K562 (cell line): ENCODE results near the gene CTNNB1. TPM values are rescaled to one million over a fixed set of nuclear protein-coding genes. Genes with fewer than 3 reads are reported as not detected.

Source experiments
- BCL6 ChIP-seq: fragments of 250-450 bp; sonication (Bioruptor Pico); IDR thresholded peaks from 2 replicates; pipeline ENCODE4 v1.4.0; 2020
- BRD4 ChIP-seq: fragments of 200-600 bp; sonication (generic); IDR thresholded peaks from 2 replicates; pipeline ENCODE4 v1.6.1; 2017; ENCODE audit warnings: inconsistent platforms
- BRF1 ChIP-seq: IDR thresholded peaks from 3 replicates; pipeline ENCODE4 v1.6.1; 2011; ENCODE audit warnings: borderline replicate concordance, mild to moderate bottlenecking; ENCODE audit not compliant: insufficient read length; ENCODE audit errors: extremely low read depth
- ETV5 ChIP-seq: sonication (generic); formaldehyde crosslinking; IDR thresholded peaks from 2 replicates; pipeline ENCODE4 v1.4.0; 2020; ENCODE audit warnings: low read depth, mild to moderate bottlenecking, missing genetic modification reagents
- HDAC1 ChIP-seq, 2 experiments: fragments of 450-650 bp; IDR thresholded peaks; 2 replicates each; pipeline ENCODE4 v1.6.1; 2016 to 2017; ENCODE audit warnings: inconsistent platforms in 1 of 2, mild to moderate bottlenecking in 1 of 2, moderate library complexity in 1 of 2
- ILK ChIP-seq: fragments of 450-650 bp; IDR thresholded peaks from 2 replicates; pipeline ENCODE4 v1.6.1; 2016; ENCODE audit warnings: missing genetic modification characterization, low read depth, mild to moderate bottlenecking, missing compliant biosample characterization, moderate library complexity, borderline replicate concordance
- NFE2 ChIP-seq: IDR thresholded peaks from 2 replicates; pipeline ENCODE4 v1.6.1; 2014; ENCODE audit warnings: antibody characterized with exemption, low read depth
- NFYB ChIP-seq: IDR thresholded peaks from 2 replicates; pipeline ENCODE4 v1.6.1; 2011; ENCODE audit warnings: mild to moderate bottlenecking, moderate library complexity; ENCODE audit not compliant: insufficient read length; ENCODE audit errors: extremely low read depth
- PRPF4 ChIP-seq: fragments of 200-400 bp; formaldehyde crosslinking; IDR thresholded peaks from one replicate; pipeline ENCODE4 v1.6.1; 2017; ENCODE audit warnings: low read length, low read depth, mild to moderate bottlenecking; ENCODE audit not compliant: insufficient read depth, poor library complexity, severe bottlenecking
- SAFB ChIP-seq: fragments of 200-400 bp; formaldehyde crosslinking; IDR thresholded peaks from 2 replicates; pipeline ENCODE4 v1.6.1; 2017; ENCODE audit warnings: low read depth, low read length, borderline replicate concordance
- SIN3A ChIP-seq, 2 experiments: fragments of 150-350 bp in 1 of 2; IDR thresholded peaks; 2 replicates each; pipeline ENCODE4 v1.6.1; 2011 to 2016; ENCODE audit warnings: borderline replicate concordance in 2 of 2, low read depth in 2 of 2, low read length in 2 of 2, mild to moderate bottlenecking in 2 of 2, moderate library complexity in 2 of 2; ENCODE audit not compliant: control insufficient read depth in 1 of 2
- TAL1 ChIP-seq: fragments of 450-650 bp; IDR thresholded peaks from 2 replicates; pipeline ENCODE4 v1.6.1; 2016; ENCODE audit warnings: mild to moderate bottlenecking
- TBP ChIP-seq: optimal IDR thresholded peaks from 2 replicates; pipeline ENCODE3; 2011; ENCODE audit warnings: low read depth, low read length, improper control_type of control experiment
- U2AF1 ChIP-seq: fragments of 200-400 bp; formaldehyde crosslinking; optimal IDR thresholded peaks from 2 replicates; pipeline ENCODE3; 2017; ENCODE audit warnings: mild to moderate bottlenecking, low read depth, low read length, moderate library complexity
- ZKSCAN8 ChIP-seq: fragments of 200-800 bp; sonication (Bioruptor generic); IDR thresholded peaks from 2 replicates; pipeline ENCODE4 v1.6.1; 2016; ENCODE audit warnings: missing genetic modification characterization, missing compliant biosample characterization
- ZNF408 ChIP-seq: fragments of 250-450 bp; sonication (Bioruptor Pico); IDR thresholded peaks from 2 replicates; pipeline ENCODE4 v1.4.0; 2020; ENCODE audit warnings: low read depth, mild to moderate bottlenecking, moderate library complexity
- ZNF583 ChIP-seq: fragments of 250-450 bp; sonication (Bioruptor Pico); IDR thresholded peaks from 2 replicates; pipeline ENCODE4 v1.4.0; 2020
- ZNF707 ChIP-seq: fragments of 250-450 bp; sonication (Bioruptor Pico); conservative IDR thresholded peaks from 2 replicates; pipeline ENCODE4 v1.8.0; 2022; ENCODE audit warnings: inconsistent platforms, mild to moderate bottlenecking, moderate library complexity
- polyA plus RNA-seq, 8 experiments: library from polyadenylated mRNA; depleted of rRNA in 4 of 8; stranded (reverse) in 5 of 8; unstranded in 3 of 8; fragments of >200 nt; fragmentation: Nextera tagmentation in 2 of 8; fragmentation: Illumina TruSeq in 1 of 8; extraction: Ambion mirVana in 2 of 8; extraction: Trizol in 1 of 8; gene quantifications; 2 replicates each; pipeline versions ENCODE4 v1.2.1 to v1.2.3, GENCODE V29; 2011 to 2014; ENCODE audit warnings: inconsistent platforms in 1 of 8, missing spikeins in 1 of 8
- total RNA-seq, 7 experiments: library from RNA; depleted of rRNA in 6 of 7; stranded (reverse); fragments of >200 nt in 6 of 7; fragmentation: Illumina TruSeq in 2 of 7; extraction: Trizol in 2 of 7; gene quantifications; 2 replicates each; pipeline versions ENCODE4 v1.2.1 to v1.2.3, GENCODE V29; 2011 to 2021; ENCODE audit warnings: low replicate concordance in 1 of 7
- TF ChIP-seq, protein P1 (sequence below): fragments of 450-650 bp; IDR thresholded peaks from 2 replicates; pipeline ENCODE4 v1.6.1; 2018; ENCODE audit warnings: mild to moderate bottlenecking, low read depth; ENCODE audit not compliant: partially characterized antibody
- TF ChIP-seq, protein P2 (sequence below), 3 experiments: fragments of 200-800 bp in 1 of 3; sonication (Bioruptor generic) in 1 of 3; sonication (generic) in 1 of 3; formaldehyde crosslinking in 1 of 3; IDR thresholded peaks; 2 replicates each; pipeline versions ENCODE4 v1.6.1 to v1.8.0; 2016 to 2022; ENCODE audit warnings: mild to moderate bottlenecking in 2 of 3, missing compliant biosample characterization in 2 of 3, missing genetic modification characterization in 2 of 3, missing genetic modification reagents in 1 of 3
- TF ChIP-seq, protein P3 (sequence below): fragments of 250-450 bp; sonication (Bioruptor Pico); IDR thresholded peaks from 2 replicates; pipeline ENCODE4 v1.8.0; 2021; ENCODE audit warnings: moderate library complexity, mild to moderate bottlenecking, inconsistent platforms
- TF ChIP-seq, protein P4 (sequence below): fragments of 200-400 bp; formaldehyde crosslinking; IDR thresholded peaks from 2 replicates; pipeline ENCODE4 v1.6.1; 2017; ENCODE audit warnings: mild to moderate bottlenecking, low read depth, low read length, moderate library complexity

The CTNNB1 gene
- total and polyA plus RNA-seq, 9 of the 15 experiments (the other 6 are each of a cell fraction or from before 2014, with no cell fraction given), result 44.3 to 193 (median 154) TPM

DNA sequence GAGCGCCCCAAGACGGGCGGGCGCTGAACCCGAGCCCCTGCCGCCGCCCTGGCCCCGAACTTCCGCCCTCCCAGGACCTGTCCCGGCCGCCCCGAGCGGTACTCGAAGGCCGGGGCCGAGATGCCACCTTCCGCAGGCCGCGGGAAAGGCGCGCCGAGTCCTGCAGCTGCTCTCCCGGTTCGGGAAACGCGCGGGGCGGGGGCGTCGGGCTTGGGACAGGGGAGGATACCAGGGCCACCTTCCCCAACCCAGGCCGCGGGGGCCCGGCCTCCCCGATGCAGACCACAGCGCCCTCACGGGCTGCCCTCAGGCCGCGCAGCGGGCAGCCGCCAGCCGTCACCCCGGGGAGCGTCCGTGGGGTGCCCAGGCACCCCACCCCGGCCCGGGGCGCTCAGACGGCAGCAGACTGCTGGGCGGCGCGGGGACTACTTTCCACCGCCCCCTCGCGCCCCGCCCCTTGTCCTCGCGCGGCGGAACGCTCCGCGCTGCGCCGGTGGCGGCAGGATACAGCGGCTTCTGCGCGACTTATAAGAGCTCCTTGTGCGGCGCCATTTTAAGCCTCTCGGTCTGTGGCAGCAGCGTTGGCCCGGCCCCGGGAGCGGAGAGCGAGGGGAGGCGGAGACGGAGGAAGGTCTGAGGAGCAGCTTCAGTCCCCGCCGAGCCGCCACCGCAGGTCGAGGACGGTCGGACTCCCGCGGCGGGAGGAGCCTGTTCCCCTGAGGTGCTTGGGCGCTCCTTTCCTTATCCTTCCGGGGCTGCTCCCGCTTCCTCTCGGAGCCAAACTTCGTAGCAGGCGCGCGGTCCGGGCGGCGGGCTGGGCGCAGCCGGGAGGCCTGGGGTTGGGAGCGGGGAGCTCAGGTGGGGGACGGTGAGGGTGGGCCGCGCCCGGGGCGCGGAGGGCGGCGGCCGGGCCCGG lies at the start of gene CTNNB1 (continued):
- TF ChIP-seq ILK, result no peak
- TF ChIP-seq PRPF4, result peak; percentile 95
- no peak for TF ChIP-seq BCL6 (CRISPR knock-in tag)
- TF ChIP-seq, protein P1, sequence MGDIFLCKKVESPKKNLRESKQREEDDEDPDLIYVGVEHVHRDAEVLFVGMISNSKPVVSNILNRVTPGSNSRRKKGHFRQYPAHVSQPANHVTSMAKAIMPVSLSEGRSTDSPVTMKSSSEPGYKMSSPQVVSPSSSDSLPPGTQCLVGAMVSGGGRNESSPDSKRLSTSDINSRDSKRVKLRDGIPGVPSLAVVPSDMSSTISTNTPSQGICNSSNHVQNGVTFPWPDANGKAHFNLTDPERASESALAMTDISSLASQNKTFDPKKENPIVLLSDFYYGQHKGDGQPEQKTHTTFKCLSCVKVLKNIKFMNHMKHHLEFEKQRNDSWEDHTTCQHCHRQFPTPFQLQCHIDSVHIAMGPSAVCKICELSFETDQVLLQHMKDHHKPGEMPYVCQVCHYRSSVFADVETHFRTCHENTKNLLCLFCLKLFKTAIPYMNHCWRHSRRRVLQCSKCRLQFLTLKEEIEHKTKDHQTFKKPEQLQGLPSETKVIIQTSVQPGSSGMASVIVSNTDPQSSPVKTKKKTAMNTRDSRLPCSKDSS, result no peak
- peak; percentile 99 for TF ChIP-seq TBP
- no peak for TF ChIP-seq ZNF583
- no peak for TF ChIP-seq NFE2
- TF ChIP-seq ZNF707 (CRISPR knock-in tag), result no peak
- no peak for TF ChIP-seq ZKSCAN8
- no peak for TF ChIP-seq ZNF408 (CRISPR knock-in tag)
- TF ChIP-seq, protein P2, sequence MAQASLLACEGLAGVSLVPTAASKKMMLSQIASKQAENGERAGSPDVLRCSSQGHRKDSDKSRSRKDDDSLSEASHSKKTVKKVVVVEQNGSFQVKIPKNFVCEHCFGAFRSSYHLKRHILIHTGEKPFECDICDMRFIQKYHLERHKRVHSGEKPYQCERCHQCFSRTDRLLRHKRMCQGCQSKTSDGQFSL (CRISPR knock-in tag; IDR thresholded peaks at IDR 0.05), result peak; percentile 76
- TF ChIP-seq, protein P2 (tag; IDR thresholded peaks at IDR 0.05), result no peak
- TF ChIP-seq ETV5, result peak; percentile 58; the same call in 1 of the 2 replicates
- no peak for TF ChIP-seq BRF1
- TF ChIP-seq HDAC1 (IDR thresholded peaks at IDR 0.05), result peak; percentile 72 to 82; a peak in 3 of 4 replicates
- TF ChIP-seq SAFB, result peak; percentile 23; the same call in 1 of the 2 replicates
- TF ChIP-seq TAL1, result no peak
- peak; percentile 93 to 97 for TF ChIP-seq SIN3A (IDR thresholded peaks at IDR 0.05; ENCODE audit: borderline replicate concordance in 2 of 2, control insufficient read depth in 1 of 2, low read depth in 2 of 2, low read length in 2 of 2)
- TF ChIP-seq U2AF1, result peak; percentile 99
- TF ChIP-seq, protein P3, sequence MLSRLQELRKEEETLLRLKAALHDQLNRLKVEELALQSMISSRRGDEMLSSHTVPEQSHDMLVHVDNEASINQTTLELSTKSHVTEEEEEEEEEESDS, result no peak
- TF ChIP-seq NFYB, result no peak
- TF ChIP-seq BRD4, result 0 out of 2 replicates have a peak, but pooled peaks have one; percentile 43
- TF ChIP-seq, protein P4, sequence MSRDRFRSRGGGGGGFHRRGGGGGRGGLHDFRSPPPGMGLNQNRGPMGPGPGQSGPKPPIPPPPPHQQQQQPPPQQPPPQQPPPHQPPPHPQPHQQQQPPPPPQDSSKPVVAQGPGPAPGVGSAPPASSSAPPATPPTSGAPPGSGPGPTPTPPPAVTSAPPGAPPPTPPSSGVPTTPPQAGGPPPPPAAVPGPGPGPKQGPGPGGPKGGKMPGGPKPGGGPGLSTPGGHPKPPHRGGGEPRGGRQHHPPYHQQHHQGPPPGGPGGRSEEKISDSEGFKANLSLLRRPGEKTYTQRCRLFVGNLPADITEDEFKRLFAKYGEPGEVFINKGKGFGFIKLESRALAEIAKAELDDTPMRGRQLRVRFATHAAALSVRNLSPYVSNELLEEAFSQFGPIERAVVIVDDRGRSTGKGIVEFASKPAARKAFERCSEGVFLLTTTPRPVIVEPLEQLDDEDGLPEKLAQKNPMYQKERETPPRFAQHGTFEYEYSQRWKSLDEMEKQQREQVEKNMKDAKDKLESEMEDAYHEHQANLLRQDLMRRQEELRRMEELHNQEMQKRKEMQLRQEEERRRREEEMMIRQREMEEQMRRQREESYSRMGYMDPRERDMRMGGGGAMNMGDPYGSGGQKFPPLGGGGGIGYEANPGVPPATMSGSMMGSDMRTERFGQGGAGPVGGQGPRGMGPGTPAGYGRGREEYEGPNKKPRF, result no peak
